ENCODE measurements around the gene NUP133.

The NUP133 gene

GRCh38 chr1:229433364-229434004 is 74.7 kb downstream of the NUP133 start:
- Histone ChIP-seq H3K27me3 (ENCODE audit: insufficient read depth, poor library complexity, severe bottlenecking) (peaks cover 45% of the 10 kb centered on the region), H3K27ac (replicated peaks) (no peak overlapping the region), H3K4me3 (replicated peaks; ENCODE audit: insufficient read depth, low read length) (no peak overlapping the region)
- no peak for TF ChIP-seq GABPA (IDR thresholded peaks at IDR 0.05; ENCODE audit: low read depth)
- no peak for TF ChIP-seq SPI1 (IDR thresholded peaks at IDR 0.05; ENCODE audit: borderline replicate concordance, low read depth)
- TF ChIP-seq CTCF (IDR thresholded peaks at IDR 0.05; ENCODE audit: insufficient read depth, low read length), result no peak
- TF ChIP-seq REST (IDR thresholded peaks at IDR 0.05; ENCODE audit: insufficient replicate concordance, low read depth), result no peak
- no peak for TF ChIP-seq POLR2AphosphoS5 (IDR thresholded peaks at IDR 0.05; ENCODE audit: low read depth)
- no peak for DNase-seq (ENCODE audit: low read depth in 1 of 2, low spot score in 1 of 2)

GRCh38 chr1:229432905-229433304 is 75.2 kb downstream of the NUP133 start:
- DNase-seq (ENCODE audit: low read depth in 1 of 2, low spot score in 1 of 2), result no peak
- TF ChIP-seq REST (IDR thresholded peaks at IDR 0.05; ENCODE audit: insufficient replicate concordance, low read depth) (no peak), SPI1 (IDR thresholded peaks at IDR 0.05; ENCODE audit: borderline replicate concordance, low read depth) (no peak)
- peaks cover 45% of the 10 kb centered on the region for H3K27me3 ChIP-seq (ENCODE audit: insufficient read depth, poor library complexity, severe bottlenecking)
- H3K4me3 ChIP-seq (replicated peaks; ENCODE audit: insufficient read depth, low read length), result no peak overlapping the region
- no peak overlapping the region for H3K27ac ChIP-seq (replicated peaks)

GRCh38 chr1:229432116-229432461 is 76.1 kb downstream of the NUP133 start:
- H3K4me3 ChIP-seq (replicated peaks; ENCODE audit: insufficient read depth, low read length), result no peak overlapping the region
- DNase-seq (ENCODE audit: low read depth in 1 of 2, low spot score in 1 of 2), result no peak
- H3K27me3 ChIP-seq (ENCODE audit: insufficient read depth, poor library complexity, severe bottlenecking), result peaks cover 45% of the 10 kb centered on the region
- TF ChIP-seq REST (IDR thresholded peaks at IDR 0.05; ENCODE audit: insufficient replicate concordance, low read depth), result no peak
- TF ChIP-seq CTCF (IDR thresholded peaks at IDR 0.05; ENCODE audit: insufficient read depth, low read length), result no peak
- TF ChIP-seq SPI1 (IDR thresholded peaks at IDR 0.05; ENCODE audit: borderline replicate concordance, low read depth), result no peak
- TF ChIP-seq GABPA (IDR thresholded peaks at IDR 0.05; ENCODE audit: low read depth), result no peak
- TF ChIP-seq POLR2AphosphoS5 (IDR thresholded peaks at IDR 0.05; ENCODE audit: low read depth), result no peak
- no peak overlapping the region for H3K27ac ChIP-seq (replicated peaks)

Measured in HL-60 (cell line).